IMR-90 (cell line): Measurements from ENCODE around the gene P4HA1. TPM values are rescaled to one million over a fixed set of nuclear protein-coding genes. Genes with fewer than 3 reads are reported as not detected.
A peak's percentile ranks its signal among the peaks of the same experiment; 100 is the strongest.

Source experiments
- ATAC-seq: fragments of 200-7000 bp; cut with Tn5 transposase; 2 replicates; pipeline ENCODE4 v1.9.1; 2020; ENCODE audit warnings: low read depth, mild to moderate bottlenecking, moderate library complexity
- BruUV-seq: library from RNA; stranded (reverse); fragments of 400-500 nt; replicated peaks from 2 replicates; lab custom pipeline; 2021; lab: Mats Ljungman, UMichigan
- CTCF ChIA-PET: fragments of 300-600 bp; formaldehyde crosslinking; extraction: SDS; loops from one replicate; lab custom pipeline; 2021; ENCODE audit warnings: antibody characterized with exemption; lab: Yijun Ruan, JAX
- POLR2A ChIA-PET: fragments of 300-600 bp; sonication (Branson Sonifier 250); formaldehyde crosslinking; loops from one replicate; lab custom pipeline; 2022; ENCODE audit warnings: antibody characterized with exemption; ENCODE audit not compliant: unreplicated experiment; lab: Charles Lee
- DNase-seq: peaks from one replicate; pipeline ENCODE4 v3.0.0; 2013
- H2AFZ ChIP-seq: replicated peaks from 2 replicates; pipeline ENCODE3; 2013; ENCODE audit warnings: low read length, mild to moderate bottlenecking; ENCODE audit not compliant: poor library complexity
- H2AK5ac ChIP-seq: 2 replicates; pipeline ENCODE4 v1.6.1; 2013; ENCODE audit warnings: low read depth, low read length, inconsistent platforms
- H2AK9ac ChIP-seq: replicated peaks from 2 replicates; pipeline ENCODE3; 2013; ENCODE audit warnings: mild to moderate bottlenecking, low read depth, low read length, moderate library complexity; ENCODE audit not compliant: poor library complexity
- H2BK120ac ChIP-seq: 2 replicates; pipeline ENCODE4 v1.6.1; 2013; ENCODE audit warnings: low read depth, low read length, inconsistent platforms
- H2BK15ac ChIP-seq: 3 replicates; pipeline ENCODE4 v1.6.1; 2013; ENCODE audit warnings: low read depth, low read length, inconsistent platforms
- H2BK20ac ChIP-seq: 2 replicates; pipeline ENCODE4 v1.6.1; 2013; ENCODE audit warnings: low read depth, mild to moderate bottlenecking, inconsistent platforms, low read length, moderate library complexity
- H2BK5ac ChIP-seq: 2 replicates; pipeline ENCODE4 v1.6.1; 2013; ENCODE audit warnings: mild to moderate bottlenecking, low read depth, low read length, inconsistent platforms; ENCODE audit not compliant: poor library complexity, severe bottlenecking
- H3K14ac ChIP-seq: replicated peaks from 2 replicates; pipeline ENCODE4 v1.6.1; 2013; ENCODE audit warnings: low read depth, low read length, inconsistent platforms
- H3K18ac ChIP-seq: 2 replicates; pipeline ENCODE4 v1.6.1; 2013; ENCODE audit warnings: low read depth, low read length, control low read depth
- H3K23ac ChIP-seq: 2 replicates; pipeline ENCODE4 v1.6.1; 2013; ENCODE audit warnings: low read depth, low read length, inconsistent platforms
- H3K27ac ChIP-seq: 2 replicates; pipeline ENCODE4 v1.5.1; 2013; ENCODE audit warnings: mild to moderate bottlenecking, control low read depth, low read length; ENCODE audit not compliant: insufficient read depth
- H3K27me3 ChIP-seq: 2 replicates; pipeline ENCODE4 v1.6.1; 2013; ENCODE audit warnings: low read length; ENCODE audit not compliant: control insufficient read depth, insufficient read depth
- H3K36me3 ChIP-seq: 2 replicates; pipeline ENCODE4 v1.6.1; 2013; ENCODE audit warnings: low read length, mixed read lengths; ENCODE audit not compliant: control insufficient read depth, insufficient read depth
- H3K4ac ChIP-seq: 2 replicates; pipeline ENCODE4 v1.6.1; 2013; ENCODE audit warnings: low read depth, low read length, inconsistent platforms
- H3K4me1 ChIP-seq: 2 replicates; pipeline ENCODE4 v1.6.1; 2013; ENCODE audit warnings: low read length, mixed read lengths; ENCODE audit not compliant: control insufficient read depth, insufficient read depth
- H3K4me2 ChIP-seq: 2 replicates; pipeline ENCODE4 v1.6.1; 2013; ENCODE audit warnings: low read depth, mild to moderate bottlenecking, control low read depth, low read length, moderate library complexity
- H3K4me3 ChIP-seq: 2 replicates; pipeline ENCODE4 v1.5.1; 2013; ENCODE audit warnings: low read depth, mild to moderate bottlenecking, control low read depth, low read length, moderate library complexity; ENCODE audit not compliant: insufficient read depth
- H3K56ac ChIP-seq: 2 replicates; pipeline ENCODE4 v1.6.1; 2013; ENCODE audit warnings: low read length, inconsistent platforms; ENCODE audit not compliant: insufficient read depth; ENCODE audit errors: extremely low read depth
- H3K79me1 ChIP-seq, 2 experiments: 2 replicates each; pipeline ENCODE4 v1.6.1; 2013; ENCODE audit warnings: low read length in 2 of 2, inconsistent platforms in 1 of 2, low read depth in 1 of 2
- H3K9ac ChIP-seq: 2 replicates; pipeline ENCODE4 v1.6.1; 2013; ENCODE audit warnings: low read depth, low read length, control low read depth
- H3K9me1 ChIP-seq: 2 replicates; pipeline ENCODE4 v1.6.1; 2013; ENCODE audit warnings: low read length, inconsistent platforms; ENCODE audit not compliant: insufficient read depth
- H3K9me3 ChIP-seq: 2 replicates; pipeline ENCODE4 v1.6.1; 2013; ENCODE audit warnings: low read length; ENCODE audit not compliant: control insufficient read depth, insufficient read depth
- H4K20me1 ChIP-seq: 2 replicates; pipeline ENCODE4 v1.6.1; 2013; ENCODE audit warnings: low read length, inconsistent platforms; ENCODE audit not compliant: insufficient read depth
- H4K5ac ChIP-seq: 2 replicates; pipeline ENCODE4 v1.6.1; 2013; ENCODE audit warnings: mild to moderate bottlenecking, low read depth, low read length, control low read depth
- H4K8ac ChIP-seq, 2 experiments: 2 replicates each; pipeline ENCODE4 v1.6.1; 2013; ENCODE audit warnings: low read depth in 2 of 2, low read length in 2 of 2, control low read depth in 1 of 2, inconsistent platforms in 1 of 2
- H4K91ac ChIP-seq: 2 replicates; pipeline ENCODE4 v1.6.1; 2013; ENCODE audit warnings: low read depth, low read length, inconsistent platforms; ENCODE audit not compliant: insufficient read depth
- MAFK ChIP-seq: IDR thresholded peaks from 2 replicates; pipeline ENCODE4 v1.6.1; 2012; ENCODE audit warnings: low read depth, low read length, improper control_type of control experiment
- MXI1 ChIP-seq: IDR thresholded peaks from 2 replicates; pipeline ENCODE4 v1.6.1; 2012; ENCODE audit warnings: low read depth, mild to moderate bottlenecking, low read length, moderate library complexity, borderline replicate concordance
- NFE2L2 ChIP-seq: fragments of 150-350 bp; IDR thresholded peaks from 2 replicates; pipeline ENCODE4 v1.6.1; 2016; ENCODE audit warnings: low read depth, mild to moderate bottlenecking, low read length
- RAD21 ChIP-seq: IDR thresholded peaks from 2 replicates; pipeline ENCODE4 v1.6.1; 2012; ENCODE audit warnings: low read length, improper control_type of control experiment
- SMC3 ChIP-seq: fragments of 150-350 bp; IDR thresholded peaks from 2 replicates; pipeline ENCODE4 v1.6.1; 2016; ENCODE audit warnings: low read depth, mild to moderate bottlenecking, antibody characterized with exemption, low read length, moderate library complexity
- whole genome bisulfite sequencing, 2 experiments: methylation state at CpG; one replicate each; pipeline versions ENCODE4 v1.1.5 to v1.1.7; 2013; ENCODE audit warnings: missing lambda C conversion rate in 2 of 2; ENCODE audit not compliant: insufficient read length in 1 of 2; ENCODE audit errors: extremely low coverage in 2 of 2; 5-methylcytosine and 5-hydroxymethylcytosine counted together
- dilution Hi-C: fragments of 300-500 bp; cut with HindIII; formaldehyde crosslinking; loops from one replicate; pipeline ENCODE4 v1.14.3; 2018; ENCODE audit warnings: low sequenced_read_pairs; ENCODE audit not compliant: unreplicated experiment
- in situ Hi-C: fragments of 300-500 bp; cut with MboI; formaldehyde crosslinking; loops from 3 replicates; pipeline ENCODE4 v1.14.3; 2019; ENCODE audit warnings: low sequenced_read_pairs, inconsistent platforms, mixed read lengths
- intact Hi-C: fragments of 100-400 bp; cut with micrococcal nuclease; formaldehyde crosslinking; loops from 2 replicates; pipeline ENCODE4 v1.10.0; 2022
- polyA plus RNA-seq, 3 experiments: library from polyadenylated mRNA; depleted of rRNA; stranded (reverse); fragments of >200 nt; gene quantifications; 2 replicates each; pipeline ENCODE4 v1.2.3, GENCODE V29; 2012; ENCODE audit warnings: low replicate concordance in 1 of 3
- total RNA-seq: library from RNA; depleted of rRNA; stranded (reverse); fragments of >200 nt; gene quantifications from 2 replicates; pipeline ENCODE4 v1.2.3, GENCODE V29; 2012
- TF ChIP-seq, protein P1 (sequence below): conservative IDR thresholded peaks from 2 replicates; pipeline ENCODE4 v1.5.1; 2012; ENCODE audit warnings: mild to moderate bottlenecking, low read depth, low read length, improper control_type of control experiment

The P4HA1 gene
- total and polyA plus RNA-seq, 2 of the 4 experiments (the other 2 are of a cell fraction), result 178 to 241 TPM

DNA sequence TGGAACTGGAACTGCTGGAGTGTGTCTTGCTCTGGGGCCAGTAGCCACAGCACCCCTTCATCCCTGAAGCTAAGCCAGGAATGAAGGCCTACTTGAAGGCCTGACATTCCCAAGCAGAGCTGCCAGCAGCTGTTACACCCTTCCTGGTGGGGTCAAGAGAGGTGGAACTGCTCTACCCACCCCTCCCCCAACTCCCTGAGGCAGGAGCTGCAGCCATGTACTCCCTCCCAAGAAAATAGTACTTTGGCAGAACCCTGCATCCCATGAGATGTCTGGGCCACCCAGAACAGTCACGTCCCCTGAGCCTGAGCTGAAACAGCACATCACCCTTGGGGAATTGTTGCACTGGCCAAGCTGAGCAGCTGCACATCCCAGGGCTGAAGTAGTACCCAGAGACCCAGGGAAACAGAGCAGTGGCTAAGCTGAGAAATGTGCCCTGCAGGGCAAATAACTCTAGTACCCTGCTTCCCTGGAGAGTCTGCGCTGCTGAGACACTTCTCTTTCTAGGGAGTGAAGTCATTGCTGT lies 78.6 kb downstream of the P4HA1 start:
- WGBS, 2 experiments, result 100% methylated on average over 1 of the region's 2 CpGs; no CpG with 5 or more reads in 1 of the 2 experiments
- Histone ChIP-seq H3K4me3 (no peak overlapping the region), H3K18ac (no peak overlapping the region), H3K79me1 (peaks cover 22 to 51% of the 10 kb centered on the region in 2 experiments), H3K23ac (0 out of 2 replicates have a peak overlapping the region, but pooled peaks have one; percentile 29), H2AFZ (no peak overlapping the region), H4K20me1 (peaks cover 28% of the 10 kb centered on the region), H2BK120ac (no peak overlapping the region), H2BK5ac (no peak overlapping the region), H3K4ac (no peak overlapping the region), H4K5ac (no peak overlapping the region), H2AK9ac (no peak overlapping the region), H2BK15ac (no peak overlapping the region), H2AK5ac (no peak overlapping the region), H3K14ac (no peak overlapping the region), H4K8ac (no peak overlapping the region), H3K27me3 (no peaks in the 10 kb centered on the region), H3K4me1 (peaks cover 12% of the 10 kb centered on the region), H3K27ac (no peak overlapping the region), H3K9me3 (no peaks in the 10 kb centered on the region), H3K9ac (no peak overlapping the region), H3K9me1 (peaks cover 21% of the 10 kb centered on the region), H3K36me3 (peaks cover 47% of the 10 kb centered on the region), H3K4me2 (no peak overlapping the region), H3K56ac (no peak overlapping the region), H2BK20ac (no peak overlapping the region), H4K91ac (no peak overlapping the region)
- TF ChIP-seq SMC3 (no peak), MXI1 (no peak), RAD21 (no peak), MAFK (no peak), NFE2L2 (no peak)
- TF ChIP-seq, protein P1, sequence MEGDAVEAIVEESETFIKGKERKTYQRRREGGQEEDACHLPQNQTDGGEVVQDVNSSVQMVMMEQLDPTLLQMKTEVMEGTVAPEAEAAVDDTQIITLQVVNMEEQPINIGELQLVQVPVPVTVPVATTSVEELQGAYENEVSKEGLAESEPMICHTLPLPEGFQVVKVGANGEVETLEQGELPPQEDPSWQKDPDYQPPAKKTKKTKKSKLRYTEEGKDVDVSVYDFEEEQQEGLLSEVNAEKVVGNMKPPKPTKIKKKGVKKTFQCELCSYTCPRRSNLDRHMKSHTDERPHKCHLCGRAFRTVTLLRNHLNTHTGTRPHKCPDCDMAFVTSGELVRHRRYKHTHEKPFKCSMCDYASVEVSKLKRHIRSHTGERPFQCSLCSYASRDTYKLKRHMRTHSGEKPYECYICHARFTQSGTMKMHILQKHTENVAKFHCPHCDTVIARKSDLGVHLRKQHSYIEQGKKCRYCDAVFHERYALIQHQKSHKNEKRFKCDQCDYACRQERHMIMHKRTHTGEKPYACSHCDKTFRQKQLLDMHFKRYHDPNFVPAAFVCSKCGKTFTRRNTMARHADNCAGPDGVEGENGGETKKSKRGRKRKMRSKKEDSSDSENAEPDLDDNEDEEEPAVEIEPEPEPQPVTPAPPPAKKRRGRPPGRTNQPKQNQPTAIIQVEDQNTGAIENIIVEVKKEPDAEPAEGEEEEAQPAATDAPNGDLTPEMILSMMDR, result no peak
- ChIA-PET CTCF (no interaction called here), POLR2A (no interaction called here)
- ATAC-seq, result peak; percentile 59
- BruUV-seq, result no TSS peak
- intact Hi-C loops, result no loop called here
- dilution Hi-C loops, result no loop called here
- in situ Hi-C loops, result no loop called here
- DNase-seq, result no peak
